Measurements from ENCODE around the gene GAST. TPM values are rescaled to one million over a fixed set of nuclear protein-coding genes. Genes with fewer than 3 reads are reported as not detected.
A peak's percentile ranks its signal among the peaks of the same experiment; 100 is the strongest.

GAST gene
- total RNA-seq, 1 experiment from 2014 or later: not detected

- CTCF ChIA-PET: interaction anchor here (0.6 to 1.3 kb wide), 2 partner anchors 15 to 1393 kb away, joined by 3 to 5 read pairs; no protein-coding TSS in a partner anchor
- peak; percentile 29 for DNase-seq (ENCODE audit: unreplicated experiment)
- no peaks in the 10 kb centered on the region for H3K36me3 Mint-ChIP-seq (ENCODE audit: insufficient read depth, unreplicated experiment)
- intact Hi-C loops (cut with micrococcal nuclease): no loop called here
- TF ChIP-seq, protein P1, sequence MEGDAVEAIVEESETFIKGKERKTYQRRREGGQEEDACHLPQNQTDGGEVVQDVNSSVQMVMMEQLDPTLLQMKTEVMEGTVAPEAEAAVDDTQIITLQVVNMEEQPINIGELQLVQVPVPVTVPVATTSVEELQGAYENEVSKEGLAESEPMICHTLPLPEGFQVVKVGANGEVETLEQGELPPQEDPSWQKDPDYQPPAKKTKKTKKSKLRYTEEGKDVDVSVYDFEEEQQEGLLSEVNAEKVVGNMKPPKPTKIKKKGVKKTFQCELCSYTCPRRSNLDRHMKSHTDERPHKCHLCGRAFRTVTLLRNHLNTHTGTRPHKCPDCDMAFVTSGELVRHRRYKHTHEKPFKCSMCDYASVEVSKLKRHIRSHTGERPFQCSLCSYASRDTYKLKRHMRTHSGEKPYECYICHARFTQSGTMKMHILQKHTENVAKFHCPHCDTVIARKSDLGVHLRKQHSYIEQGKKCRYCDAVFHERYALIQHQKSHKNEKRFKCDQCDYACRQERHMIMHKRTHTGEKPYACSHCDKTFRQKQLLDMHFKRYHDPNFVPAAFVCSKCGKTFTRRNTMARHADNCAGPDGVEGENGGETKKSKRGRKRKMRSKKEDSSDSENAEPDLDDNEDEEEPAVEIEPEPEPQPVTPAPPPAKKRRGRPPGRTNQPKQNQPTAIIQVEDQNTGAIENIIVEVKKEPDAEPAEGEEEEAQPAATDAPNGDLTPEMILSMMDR (IDR thresholded peaks at IDR 0.05; ENCODE audit: unreplicated experiment): no peak
- POLR2A ChIA-PET: interaction anchor here (3.5 kb wide), 1 partner anchor 22 kb away, joined by 30 read pairs; the partner anchor contains the start of gene EIF1
- H3K9me3 Mint-ChIP-seq (ENCODE audit: unreplicated experiment): no peaks in the 10 kb centered on the region
- no peak overlapping the region for H3K27ac Mint-ChIP-seq (ENCODE audit: low read depth, unreplicated experiment)
- no peak overlapping the region for H3K4me3 Mint-ChIP-seq (ENCODE audit: unreplicated experiment)
- no peaks in the 10 kb centered on the region for H3K4me1 Mint-ChIP-seq (ENCODE audit: insufficient read depth, unreplicated experiment)
- no TSS peak for BruUV-seq (replicated peaks)
- H3K27me3 Mint-ChIP-seq (ENCODE audit: insufficient read depth, unreplicated experiment): no peaks in the 10 kb centered on the region
Observed at GRCh38 chr17:41710472-41711090, 1.6 kb upstream of the GAST start.

DNA sequence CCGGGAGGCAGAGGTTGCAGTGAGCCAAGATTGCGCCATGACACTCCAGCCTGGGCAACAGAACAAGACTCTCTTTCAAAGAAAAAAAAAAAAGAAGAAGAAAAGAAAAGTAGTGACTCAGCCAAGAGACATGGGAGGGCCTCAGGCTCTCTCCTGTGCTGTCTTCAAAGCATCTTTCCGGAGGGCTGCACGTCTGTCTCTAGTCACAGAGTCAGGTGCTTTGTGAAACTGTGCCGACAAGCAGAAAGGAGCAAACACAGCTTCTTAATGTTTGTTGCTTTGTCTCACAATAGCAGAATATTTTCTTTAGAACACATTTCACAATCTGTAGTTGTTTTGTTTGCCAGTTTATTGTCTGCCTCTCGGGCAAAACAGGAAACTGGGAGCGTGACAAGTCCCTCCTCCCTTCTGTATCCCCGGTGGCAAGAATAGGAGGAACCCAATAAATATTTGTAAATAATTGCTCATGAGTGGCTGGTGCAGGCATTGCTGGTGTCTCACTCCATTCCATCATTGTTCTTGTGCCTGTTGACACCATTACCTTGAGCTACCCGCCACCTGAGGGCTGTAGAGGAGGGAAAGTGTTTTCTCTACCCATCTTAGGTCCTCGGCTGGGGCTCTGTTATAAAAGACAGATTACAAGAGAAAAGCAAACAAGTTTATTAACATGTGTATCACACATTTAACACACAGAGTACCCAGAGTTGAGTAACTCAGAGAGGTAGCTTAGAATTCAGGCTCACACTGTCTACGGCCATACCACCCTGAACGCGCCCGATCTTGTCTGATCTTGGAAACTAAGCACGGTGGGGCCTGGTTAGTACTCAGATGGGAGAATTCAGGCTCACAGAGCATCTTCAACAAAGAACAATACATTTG, 5.5 kb downstream of the GAST start:
- H3K36me3 Mint-ChIP-seq (ENCODE audit: insufficient read depth, unreplicated experiment): no peaks in the 10 kb centered on the region
- TF ChIP-seq, protein P1 (IDR thresholded peaks at IDR 0.05; ENCODE audit: unreplicated experiment): no peak
- peak overlapping the region; percentile 51 for H3K4me3 Mint-ChIP-seq (ENCODE audit: unreplicated experiment)
- no peaks in the 10 kb centered on the region for H3K9me3 Mint-ChIP-seq (ENCODE audit: unreplicated experiment)
- H3K4me1 Mint-ChIP-seq (ENCODE audit: insufficient read depth, unreplicated experiment): peaks cover 10% of the 10 kb centered on the region
- H3K27me3 Mint-ChIP-seq (ENCODE audit: insufficient read depth, unreplicated experiment): no peaks in the 10 kb centered on the region
- H3K27ac Mint-ChIP-seq (ENCODE audit: low read depth, unreplicated experiment): peak overlapping the region; percentile 66
- ChIA-PET CTCF (interaction anchor here (0.6 to 2.1 kb wide), 7 partner anchors 18 to 893 kb away, joined by 3 to 15 read pairs (median 4); partner anchors contain the start of gene P3H4), POLR2A (interaction anchor here (0.6 to 2.1 kb wide), 17 partner anchors 8 to 174 kb away, joined by 3 to 29 read pairs (median 4); partner anchors contain the start of genes EIF1, HAP1, JUP and KLHL11)
- peak; percentile 78 for DNase-seq (ENCODE audit: unreplicated experiment)
- intact Hi-C loops (cut with micrococcal nuclease): no loop called here
- BruUV-seq (replicated peaks): no TSS peak

- no peak for DNase-seq (ENCODE audit: unreplicated experiment)
- no peaks in the 10 kb centered on the region for H3K9me3 Mint-ChIP-seq (ENCODE audit: unreplicated experiment)
- no TSS peak for BruUV-seq (replicated peaks)
- H3K27ac Mint-ChIP-seq (ENCODE audit: low read depth, unreplicated experiment): no peak overlapping the region
- no peak overlapping the region for H3K4me3 Mint-ChIP-seq (ENCODE audit: unreplicated experiment)
- TF ChIP-seq, protein P1 (IDR thresholded peaks at IDR 0.05; ENCODE audit: unreplicated experiment): no peak
- CTCF ChIA-PET: interaction anchor here (0.6 to 2.1 kb wide), 6 partner anchors 18 to 893 kb away, joined by 3 to 15 read pairs (median 4); partner anchors contain the start of gene P3H4
- intact Hi-C loops (cut with micrococcal nuclease): no loop called here
- H3K4me1 Mint-ChIP-seq (ENCODE audit: insufficient read depth, unreplicated experiment): peaks cover 10% of the 10 kb centered on the region
- H3K36me3 Mint-ChIP-seq (ENCODE audit: insufficient read depth, unreplicated experiment): no peaks in the 10 kb centered on the region
- no peaks in the 10 kb centered on the region for H3K27me3 Mint-ChIP-seq (ENCODE audit: insufficient read depth, unreplicated experiment)
- POLR2A ChIA-PET: interaction anchor here (0.6 to 2.1 kb wide), 11 partner anchors 7 to 200 kb away, joined by 3 to 29 read pairs (median 4); partner anchors contain the start of genes ACLY, EIF1, HAP1 and JUP
Observed at GRCh38 chr17:41718287-41718645, 6.1 kb downstream of the GAST start.

GRCh38 chr17:41722231-41722630, 10.1 kb downstream of the GAST start:
- Mint-ChIP-seq H3K9me3 (ENCODE audit: unreplicated experiment) (no peaks in the 10 kb centered on the region), H3K36me3 (ENCODE audit: insufficient read depth, unreplicated experiment) (no peaks in the 10 kb centered on the region), H3K4me1 (ENCODE audit: insufficient read depth, unreplicated experiment) (peaks cover 15% of the 10 kb centered on the region), H3K27me3 (ENCODE audit: insufficient read depth, unreplicated experiment) (no peaks in the 10 kb centered on the region), H3K27ac (ENCODE audit: low read depth, unreplicated experiment) (no peak overlapping the region), H3K4me3 (ENCODE audit: unreplicated experiment) (no peak overlapping the region)
- DNase-seq (ENCODE audit: unreplicated experiment): no peak
- POLR2A ChIA-PET: interaction anchor here (0.7 kb wide), 1 partner anchor 34 kb away, joined by 3 read pairs; the partner anchor contains the start of gene EIF1
- CTCF ChIA-PET: interaction anchor here (1.5 to 2.8 kb wide), 2 partner anchors 8 to 26 kb away, joined by 3 to 10 read pairs; no protein-coding TSS in a partner anchor
- TF ChIP-seq, protein P1 (IDR thresholded peaks at IDR 0.05; ENCODE audit: unreplicated experiment): no peak
- no TSS peak for BruUV-seq (replicated peaks)
- intact Hi-C loops (cut with micrococcal nuclease): no loop called here

Measured in MCF 10A (cell line).